ENCODE data around the gene NTF3.

NTF3 gene

GRCh38 chr12:5433081-5433844, 1.4 kb downstream of the NTF3 start:
- DNase-seq, result no peak

GRCh38 chr12:5433845-5434646, 2.1 kb downstream of the NTF3 start:
- no peak for DNase-seq

- DNase-seq, result no peak
These were observed 3.0 kb downstream of the NTF3 start for GRCh38 chr12:5434647-5435560.

GRCh38 chr12:5437182-5437583, 5.3 kb downstream of the NTF3 start:
- DNase-seq, result no peak

- DNase-seq, result no peak
These were observed 5.7 kb downstream of the NTF3 start for GRCh38 chr12:5437589-5437988.

GRCh38 chr12:5438671-5439200, 6.8 kb downstream of the NTF3 start:
- no peak for DNase-seq

GRCh38 chr12:5439371-5439771, 7.5 kb downstream of the NTF3 start:
- no peak for DNase-seq

GRCh38 chr12:5439788-5440300, 7.9 kb downstream of the NTF3 start:
- DNase-seq, result no peak

GRCh38 chr12:5440978-5441377, 9.1 kb downstream of the NTF3 start:
- no peak for DNase-seq

- no peak for DNase-seq
These were observed 9.8 kb downstream of the NTF3 start for GRCh38 chr12:5441497-5442236.

GRCh38 chr12:5442251-5443006, 10.5 kb downstream of the NTF3 start:
- no peak for DNase-seq

GRCh38 chr12:5444520-5444919, 12.6 kb downstream of the NTF3 start:
- DNase-seq, result no peak

- no peak for DNase-seq
These were observed 15.4 kb downstream of the NTF3 start for GRCh38 chr12:5447320-5447719.

- DNase-seq, result no peak
These were observed 19.3 kb downstream of the NTF3 start for GRCh38 chr12:5451251-5451650.

- no peak for DNase-seq
These were observed 20.7 kb downstream of the NTF3 start for GRCh38 chr12:5452569-5452968.

- no peak for DNase-seq
These were observed 21.6 kb downstream of the NTF3 start for GRCh38 chr12:5453466-5453865.

- DNase-seq, result no peak
These were observed 23.1 kb downstream of the NTF3 start for GRCh38 chr12:5455045-5455444.

GRCh38 chr12:5456030-5456429, 24.1 kb downstream of the NTF3 start:
- DNase-seq, result no peak

GRCh38 chr12:5456906-5457305, 25.0 kb downstream of the NTF3 start:
- no peak for DNase-seq

GRCh38 chr12:5458229-5459050, 26.5 kb downstream of the NTF3 start:
- no peak for DNase-seq
